ENCODE data around the gene DCUN1D2.

Gene DCUN1D2

DNA sequence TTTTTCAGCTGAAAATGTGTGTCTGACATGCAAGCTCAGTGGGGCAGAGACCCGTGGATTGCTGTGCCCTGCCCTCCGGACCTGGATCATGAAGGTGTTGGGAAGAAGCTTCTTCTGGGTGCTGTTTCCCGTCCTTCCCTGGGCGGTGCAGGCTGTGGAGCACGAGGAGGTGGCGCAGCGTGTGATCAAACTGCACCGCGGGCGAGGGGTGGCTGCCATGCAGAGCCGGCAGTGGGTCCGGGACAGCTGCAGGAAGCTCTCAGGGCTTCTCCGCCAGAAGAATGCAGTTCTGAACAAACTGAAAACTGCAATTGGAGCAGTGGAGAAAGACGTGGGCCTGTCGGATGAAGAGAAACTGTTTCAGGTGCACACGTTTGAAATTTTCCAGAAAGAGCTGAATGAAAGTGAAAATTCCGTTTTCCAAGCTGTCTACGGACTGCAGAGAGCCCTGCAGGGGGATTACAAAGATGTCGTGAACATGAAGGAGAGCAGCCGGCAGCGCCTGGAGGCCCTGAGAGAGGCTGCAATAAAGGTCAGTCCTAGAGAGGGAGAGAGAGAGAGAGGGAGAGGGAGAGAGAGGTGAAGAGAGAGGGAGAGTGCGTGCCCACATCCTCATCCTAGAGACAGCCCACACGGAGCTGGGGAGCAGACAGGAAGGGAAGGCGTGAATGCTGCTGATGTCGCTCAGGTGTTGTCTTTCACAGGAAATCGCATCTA, 5.1 kb upstream of the DCUN1D2 start:
- TF ChIP-seq CTCF (IDR thresholded peaks at IDR 0.05): no peak
- DNase-seq: no peak
- peaks cover 0 to 68% (median 49%) of the 10 kb centered on the region in 4 donors for H3K4me1 ChIP-seq
- H3K36me3 ChIP-seq: peaks cover 47 to 50% (median 48%) of the 10 kb centered on the region in 3 donors
- intact Hi-C loops (cut with DNase I; ENCODE audit: low total_unique reads): loop anchor here (10.0 kb wide), 1 partner anchor 201 kb away; the partner anchor contains the start of gene LAMP1
- no peaks in the 10 kb centered on the region for H3K27me3 ChIP-seq
- H3K9me3 ChIP-seq: no peaks in the 10 kb centered on the region
- peak overlapping the region; percentile 35 to 92 for H3K27ac ChIP-seq
- peak overlapping the region; percentile 17 to 21 for H3K4me3 ChIP-seq

- DNase-seq: no peak
- no peaks in the 10 kb centered on the region for H3K9me3 ChIP-seq
- intact Hi-C loops (cut with DNase I; ENCODE audit: low total_unique reads): loop anchor here (10.0 kb wide), 1 partner anchor 199 kb away; the partner anchor contains the start of gene LAMP1
- H3K4me1 ChIP-seq: peaks cover 0 to 78% (median 61%) of the 10 kb centered on the region in 4 donors
- TF ChIP-seq CTCF (IDR thresholded peaks at IDR 0.05): no peak
- H3K27ac ChIP-seq: peak overlapping the region; percentile 92 to 94
- peak overlapping the region; percentile 6 to 89 for H3K4me3 ChIP-seq
- H3K36me3 ChIP-seq: peaks cover 25 to 28% (median 26%) of the 10 kb centered on the region in 3 donors
- no peaks in the 10 kb centered on the region for H3K27me3 ChIP-seq
Observed at GRCh38 chr13:113493315-113493951, 2.9 kb upstream of the DCUN1D2 start.

DNA sequence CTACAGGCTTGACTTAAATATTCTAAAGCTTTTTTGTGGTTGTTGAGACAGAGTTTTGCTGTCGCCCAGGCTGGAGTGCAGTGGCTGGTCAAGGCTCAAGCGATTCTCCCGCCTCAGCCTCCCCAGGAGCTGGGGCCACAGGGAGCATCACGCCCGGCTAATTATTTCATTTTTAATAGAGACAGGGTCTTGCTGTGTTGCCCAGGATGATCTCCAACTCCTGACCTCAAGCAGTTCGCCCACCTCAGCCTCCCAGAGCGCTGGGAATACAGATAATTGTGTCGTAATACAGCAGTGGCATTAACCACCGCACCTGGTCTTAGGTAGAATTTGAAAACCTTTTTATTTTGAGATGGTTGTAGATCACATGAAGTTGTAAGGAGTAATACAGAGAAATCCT, 1.5 kb upstream of the DCUN1D2 start:
- Histone ChIP-seq H3K4me1 (peaks cover 0 to 72% (median 60%) of the 10 kb centered on the region in 4 donors), H3K27me3 (no peaks in the 10 kb centered on the region), H3K27ac (peak overlapping the region; percentile 92 to 94), H3K36me3 (peaks cover 13% of the 10 kb centered on the region in 3 donors), H3K4me3 (peak overlapping the region; percentile 89 to 95), H3K9me3 (no peaks in the 10 kb centered on the region)
- intact Hi-C loops (cut with DNase I; ENCODE audit: low total_unique reads): loop anchor here (10.0 kb wide), 1 partner anchor 197 kb away; the partner anchor contains the start of gene LAMP1
- no peak for TF ChIP-seq CTCF (IDR thresholded peaks at IDR 0.05)
- DNase-seq: no peak

- Histone ChIP-seq H3K36me3 (peaks cover 7 to 8% (median 7%) of the 10 kb centered on the region in 3 donors), H3K4me3 (peak overlapping the region; percentile 89 to 95), H3K27me3 (no peaks in the 10 kb centered on the region), H3K9me3 (no peaks in the 10 kb centered on the region), H3K4me1 (peaks cover 0 to 68% (median 61%) of the 10 kb centered on the region in 4 donors), H3K27ac (peak overlapping the region; percentile 92 to 94)
- intact Hi-C loops (cut with DNase I; ENCODE audit: low total_unique reads): loop anchor here (10.0 kb wide), 1 partner anchor 197 kb away; the partner anchor contains the start of gene LAMP1
- DNase-seq: no peak
- TF ChIP-seq CTCF (IDR thresholded peaks at IDR 0.05): no peak
Observed at GRCh38 chr13:113491418-113491883, 940 bp upstream of the DCUN1D2 start.

GRCh38 chr13:113489549-113490495, 689 bp downstream of the DCUN1D2 start:
- peak overlapping the region; percentile 89 to 95 for H3K4me3 ChIP-seq
- H3K27ac ChIP-seq: peak overlapping the region; percentile 92 to 94
- no peaks in the 10 kb centered on the region for H3K36me3 ChIP-seq
- H3K4me1 ChIP-seq: peaks cover 0 to 55% (median 46%) of the 10 kb centered on the region in 4 donors
- TF ChIP-seq CTCF (IDR thresholded peaks at IDR 0.05): no peak
- DNase-seq: peak in 1 of 2 donors; percentile 76
- no peaks in the 10 kb centered on the region for H3K27me3 ChIP-seq
- H3K9me3 ChIP-seq: no peaks in the 10 kb centered on the region
- intact Hi-C loops (cut with DNase I; ENCODE audit: low total_unique reads): loop anchor here (10.0 kb wide), 1 partner anchor 195 kb away; the partner anchor contains the start of gene LAMP1

Data from tibial artery (tissue), 4 donors.